T follicular helper cell (primary cell): ENCODE data around the gene TMEM132D.
"Not testable (repeated sequence)": the region's sequence is repeated elsewhere in the genome, so short reads cannot be mapped to it uniquely, and the experiment has no call there.

Experiments
- DNase-seq: peaks from one replicate; pipeline ENCODE4 v3.0.0-alpha.2; 2020; ENCODE audit warnings: low read depth

The TMEM132D gene

DNA sequence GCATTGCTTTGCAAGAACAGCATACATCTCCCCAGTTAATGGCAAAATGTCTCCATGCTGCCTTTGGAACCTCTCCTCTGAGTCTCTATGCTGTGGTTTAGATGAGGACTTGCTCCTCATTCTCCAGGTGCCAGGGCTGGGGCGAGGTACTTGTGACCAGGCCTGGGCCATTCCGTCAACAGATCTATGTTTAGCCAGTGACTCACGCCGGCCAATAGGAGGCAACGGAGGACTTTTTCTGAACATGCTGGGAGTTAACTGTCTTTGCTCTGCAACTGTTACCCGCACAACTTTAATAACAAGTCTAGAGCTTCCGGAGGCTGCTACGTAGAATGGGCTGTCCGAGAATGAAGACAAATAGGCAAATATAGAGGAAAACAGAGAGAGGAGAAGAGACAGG, 836.3 kb downstream of the TMEM132D start:
- no peak for DNase-seq

GRCh38 chr12:129064209-129064855, 839.5 kb downstream of the TMEM132D start:
- no peak for DNase-seq

DNA sequence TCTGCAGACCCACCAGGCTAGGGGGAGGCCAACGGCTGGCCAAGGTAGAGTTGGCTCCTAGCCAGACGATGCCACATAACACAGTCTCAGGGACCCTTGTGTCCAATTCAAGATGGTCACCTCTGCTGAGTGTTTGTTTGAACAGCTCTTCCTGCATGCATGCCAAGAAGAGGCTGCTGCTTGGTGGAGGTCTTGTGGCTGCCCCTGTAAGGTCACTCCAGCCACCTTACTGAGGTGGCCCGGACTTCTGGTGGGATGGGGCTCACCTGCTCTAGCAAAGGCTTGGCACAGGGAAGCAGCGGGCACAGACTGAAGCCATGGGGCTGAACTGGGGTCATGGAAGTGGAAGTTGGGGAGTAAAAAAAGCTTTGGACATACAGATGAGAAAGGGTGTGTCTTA, 840.2 kb downstream of the TMEM132D start:
- DNase-seq, result no peak

- DNase-seq, result no peak
Observed at GRCh38 chr12:129053232-129053631, 850.6 kb downstream of the TMEM132D start.

DNA sequence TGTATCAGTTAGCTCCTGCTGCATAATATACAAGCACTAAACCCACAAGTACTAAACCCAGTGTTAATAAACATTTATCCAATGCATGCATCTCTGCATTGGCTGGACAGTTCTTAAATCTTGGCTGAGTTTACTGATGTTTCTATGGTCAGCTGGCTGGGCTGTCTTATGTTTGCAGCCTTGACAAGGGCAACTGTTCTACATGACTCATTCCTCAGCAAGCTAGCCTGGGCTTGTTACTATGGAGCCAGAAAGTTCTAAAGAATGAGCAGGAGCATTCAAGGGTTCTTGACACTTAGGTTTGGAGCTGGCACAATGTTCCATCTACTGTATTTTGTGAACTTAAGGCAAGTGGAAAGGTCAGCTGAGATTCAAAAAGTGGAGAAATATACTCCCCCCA, 851.5 kb downstream of the TMEM132D start:
- DNase-seq, result no peak

DNA sequence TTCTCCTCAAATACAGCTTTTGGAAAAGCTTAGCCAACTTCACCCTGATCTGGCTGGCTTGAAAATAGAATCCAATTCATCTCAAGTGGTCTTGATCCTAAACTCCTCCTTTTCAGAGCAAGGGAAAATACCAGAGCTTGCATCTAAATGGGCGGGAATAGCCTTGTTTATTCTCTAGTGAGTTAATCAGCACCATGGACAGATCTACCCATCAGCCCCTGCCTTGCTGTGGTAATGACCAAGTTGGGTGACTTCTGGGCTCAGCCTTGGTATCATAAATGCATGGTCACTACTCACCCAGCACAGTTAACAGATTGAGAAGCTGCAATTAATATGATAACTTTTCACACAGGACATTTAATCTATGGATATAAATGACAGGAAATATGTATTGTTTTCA, 853.9 kb downstream of the TMEM132D start:
- DNase-seq, result no peak

- DNase-seq, result not testable (repeated sequence)
Observed at GRCh38 chr12:129043334-129043733, 860.5 kb downstream of the TMEM132D start.

DNA sequence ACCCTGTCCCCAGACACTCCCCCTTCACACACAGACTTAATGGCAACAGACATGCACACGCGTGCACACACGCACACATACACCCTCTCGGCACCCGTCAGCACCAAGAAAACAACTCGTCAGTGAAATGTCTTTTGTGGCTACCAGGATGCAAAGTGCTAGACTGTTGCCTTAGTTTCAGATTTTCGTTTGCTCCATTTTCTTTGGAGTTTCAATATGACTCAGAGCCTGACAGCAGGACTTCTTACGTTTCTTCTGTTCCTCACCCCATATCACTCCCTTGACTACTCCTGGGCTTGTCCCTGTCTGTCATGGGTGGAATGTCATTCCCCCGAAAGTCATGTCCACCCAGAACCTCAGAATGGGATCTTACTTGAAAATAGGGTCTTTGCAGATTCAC, 867.7 kb downstream of the TMEM132D start:
- DNase-seq, result no peak

- DNase-seq, result no peak
Observed at GRCh38 chr12:129034558-129035289, 869.1 kb downstream of the TMEM132D start.

DNA sequence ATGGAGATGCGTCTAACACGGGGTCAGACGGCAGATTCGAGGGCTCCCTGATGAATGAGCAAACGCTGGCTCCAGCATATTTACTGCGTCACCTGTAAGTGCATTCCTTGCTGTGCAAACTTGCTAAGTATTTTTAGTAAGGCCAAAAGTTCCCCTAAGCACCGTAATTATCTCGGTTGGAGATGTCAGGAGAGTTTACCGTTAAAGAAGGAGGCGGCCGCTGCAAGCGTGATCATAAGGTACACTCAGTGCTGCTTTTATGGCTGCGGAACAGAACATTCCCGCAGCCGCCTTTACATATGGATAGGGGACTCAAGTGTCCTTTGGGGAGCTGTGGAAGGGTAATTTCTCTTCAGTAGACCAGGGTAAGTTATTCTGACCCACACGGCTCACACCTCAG, 875.0 kb downstream of the TMEM132D start:
- DNase-seq, result no peak

- DNase-seq, result no peak
Observed at GRCh38 chr12:129025055-129025454, 878.8 kb downstream of the TMEM132D start.
